Activated CD4-positive, CD25-positive, alpha-beta regulatory T cell treated with anti-CD3 and anti-CD28 coated beads, Interleukin-2, amount 50 U/mL, for 16 hours (primary cell): ENCODE measurements around the gene ADAM12.
"Not testable (repeated sequence)": the region's sequence is repeated elsewhere in the genome, so short reads cannot be mapped to it uniquely, and the experiment has no call there.

Experiments
- DNase-seq: peaks from one replicate; pipeline ENCODE4 v3.0.0-alpha.2; 2020; ENCODE audit warnings: low read depth, low spot score

Gene ADAM12

GRCh38 chr10:126263006-126263676, 125.1 kb downstream of the ADAM12 start:
- no peak for DNase-seq

GRCh38 chr10:126262233-126262838, 125.9 kb downstream of the ADAM12 start:
- no peak for DNase-seq

DNA sequence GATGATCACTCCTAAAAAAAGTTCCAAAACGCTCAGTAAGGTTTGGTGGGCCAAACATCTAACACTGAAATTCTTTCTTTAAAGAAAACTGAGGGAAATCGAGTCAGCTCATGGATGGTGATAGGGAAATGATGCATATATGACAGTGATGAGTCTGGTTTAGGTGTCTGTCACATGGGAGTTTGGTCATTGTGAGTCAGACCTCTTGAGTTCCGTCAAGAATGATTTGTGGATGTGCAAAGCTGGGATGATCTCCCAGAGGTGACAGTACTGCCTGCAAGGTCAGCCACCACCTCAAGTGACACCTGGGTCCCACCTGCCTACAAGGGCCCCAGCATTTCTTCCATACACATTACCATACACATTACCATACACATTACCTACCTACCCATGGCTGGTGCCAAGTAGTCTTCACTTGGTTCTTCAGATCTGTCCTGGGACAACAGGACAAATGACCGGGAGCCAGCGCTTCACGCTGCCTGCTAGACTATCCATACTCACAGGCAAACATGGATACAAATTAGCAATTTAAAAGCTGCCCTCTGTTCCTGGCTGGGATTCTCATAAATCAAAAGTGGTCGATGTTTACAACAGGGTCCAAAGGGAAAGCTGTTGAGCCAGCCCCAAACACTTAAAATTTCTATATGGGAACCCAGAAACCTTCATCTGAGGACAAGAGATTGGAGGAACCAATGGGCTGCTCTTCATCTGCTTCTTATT, 128.4 kb downstream of the ADAM12 start:
- no peak for DNase-seq

DNA sequence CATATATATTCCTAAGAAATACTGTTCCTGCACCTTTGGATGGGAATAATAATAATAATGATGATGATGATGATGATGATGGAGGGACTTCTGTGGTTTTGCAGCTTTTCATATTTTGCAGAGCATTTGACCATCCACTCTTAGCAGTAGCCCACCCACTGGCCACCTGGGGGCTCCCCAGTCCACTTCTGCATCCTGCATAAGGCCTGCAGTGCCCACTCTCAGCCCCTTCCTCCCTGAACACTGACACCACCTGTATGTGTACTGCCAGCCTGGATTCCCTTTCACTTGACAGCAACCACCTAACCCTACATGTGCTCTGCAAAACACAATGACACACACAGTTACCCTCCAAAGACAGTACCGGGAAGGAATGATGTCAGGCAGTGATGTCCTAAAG, 131.4 kb downstream of the ADAM12 start:
- DNase-seq, result no peak

- no peak for DNase-seq
Measured at GRCh38 chr10:126255313-126255712, 133.0 kb downstream of the ADAM12 start.

- DNase-seq, result no peak
Measured at GRCh38 chr10:126253611-126253998, 134.7 kb downstream of the ADAM12 start.

DNA sequence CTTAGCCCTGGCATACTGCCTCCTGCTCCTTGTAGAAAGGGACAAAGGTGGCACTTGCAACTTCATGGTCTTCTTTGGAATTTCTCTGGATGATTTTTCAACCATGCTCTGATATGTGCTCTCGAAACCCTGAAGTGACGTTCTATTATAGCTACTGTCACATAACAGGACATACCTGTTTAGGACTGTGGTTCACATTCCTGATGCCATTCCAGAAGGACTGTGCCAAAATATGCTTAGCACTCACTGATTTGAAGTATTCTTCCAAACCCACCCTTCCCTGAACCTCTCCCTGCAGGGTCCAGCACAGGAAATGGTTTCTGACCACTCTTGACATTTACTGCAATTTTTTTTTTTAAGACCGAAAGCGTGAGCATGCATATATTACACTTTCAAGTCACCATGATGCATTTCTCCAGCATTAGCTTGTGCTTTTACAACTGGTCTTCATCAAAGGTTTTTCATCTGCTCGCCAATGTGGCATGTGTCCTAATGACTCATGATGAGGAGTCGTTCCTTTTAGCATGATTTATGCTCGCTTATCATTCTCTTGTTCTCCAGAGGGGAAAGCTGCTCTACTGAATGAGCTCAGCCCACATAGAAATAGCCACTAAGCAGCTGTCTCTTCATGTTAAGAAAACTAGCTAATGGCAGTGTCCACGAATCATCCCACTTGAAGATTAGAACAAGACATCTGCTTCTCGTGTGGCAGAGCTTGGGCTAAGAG, 135.2 kb downstream of the ADAM12 start:
- no peak for DNase-seq

- no peak for DNase-seq
Measured at GRCh38 chr10:126251778-126252407, 136.4 kb downstream of the ADAM12 start.

DNA sequence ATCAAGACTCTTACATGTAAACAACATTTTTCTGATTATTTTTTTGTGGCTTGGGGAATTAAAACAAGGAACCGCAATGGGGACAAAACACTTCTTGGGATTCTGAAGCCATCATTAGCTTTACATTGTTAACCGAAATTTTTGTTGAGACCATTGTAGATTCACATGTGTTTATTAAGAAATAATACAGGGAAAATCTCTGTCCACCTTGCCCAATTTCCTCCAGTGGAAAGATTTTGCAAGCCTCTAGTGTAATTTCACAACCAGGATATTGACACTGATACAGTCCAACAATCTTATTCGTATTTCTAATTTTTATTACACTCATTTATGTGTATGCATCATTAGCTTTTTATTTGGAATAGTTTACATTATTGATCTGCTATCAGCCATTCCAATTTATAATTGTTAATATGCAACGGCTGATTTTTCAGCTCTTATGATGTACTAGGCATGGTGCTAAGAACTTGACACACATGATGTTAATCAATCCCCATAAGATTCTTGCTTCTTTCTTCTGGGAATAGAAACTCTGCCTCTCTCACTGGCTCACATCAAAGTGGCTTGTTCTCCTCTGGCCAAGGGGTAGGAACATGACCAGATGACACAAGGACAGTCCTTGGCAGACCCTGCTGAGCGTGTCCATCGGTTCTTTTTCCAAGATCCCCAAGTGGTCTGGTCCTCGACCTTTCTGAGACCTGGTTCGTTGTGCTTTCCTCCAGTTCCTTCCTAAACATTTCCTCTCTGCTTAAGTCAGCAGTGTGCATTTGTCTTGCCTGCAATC, 137.6 kb downstream of the ADAM12 start:
- DNase-seq, result no peak

DNA sequence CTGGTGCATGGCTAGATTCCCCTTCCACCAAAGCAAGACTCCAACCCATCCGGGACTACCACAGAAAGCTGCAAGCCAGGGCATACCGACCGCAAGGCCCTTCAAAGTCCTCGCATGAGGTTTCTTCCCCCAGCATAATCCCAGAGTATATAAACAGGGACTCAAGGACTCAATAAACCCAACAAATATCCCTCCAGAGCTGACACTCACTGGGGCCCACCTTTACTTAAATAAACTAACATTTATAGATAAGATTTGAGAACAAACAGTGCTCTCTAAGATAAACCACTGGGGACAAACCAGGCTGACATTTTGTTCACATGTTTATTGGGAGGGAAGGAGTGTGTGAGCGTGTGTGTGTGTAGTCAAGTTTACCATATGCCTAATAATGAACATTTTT, 138.2 kb downstream of the ADAM12 start:
- DNase-seq, result no peak

DNA sequence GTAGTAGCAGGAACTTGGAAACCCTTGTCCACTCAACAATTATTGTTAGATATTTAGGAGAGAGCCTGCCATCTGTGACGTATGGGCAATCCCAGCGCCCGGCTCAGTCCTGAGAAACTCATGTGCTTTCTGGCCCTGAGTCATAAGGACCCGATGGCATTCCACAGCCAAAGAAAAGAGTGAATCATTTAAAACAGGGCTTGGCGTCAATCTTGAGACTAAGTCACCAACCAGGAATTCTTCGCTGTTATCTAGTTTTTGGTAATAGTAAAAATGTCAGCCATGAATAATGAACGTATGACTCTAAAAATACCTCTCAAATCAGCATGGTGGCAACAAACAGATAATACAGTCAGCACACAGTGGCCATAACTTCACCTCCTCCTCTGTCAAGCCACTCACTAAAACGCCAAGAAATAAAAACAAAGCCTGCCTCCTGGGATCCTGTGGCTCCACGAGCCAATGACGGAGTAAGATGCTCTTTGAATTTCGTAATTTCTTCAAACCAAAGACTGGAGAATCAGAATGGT, 140.8 kb downstream of the ADAM12 start:
- no peak for DNase-seq

DNA sequence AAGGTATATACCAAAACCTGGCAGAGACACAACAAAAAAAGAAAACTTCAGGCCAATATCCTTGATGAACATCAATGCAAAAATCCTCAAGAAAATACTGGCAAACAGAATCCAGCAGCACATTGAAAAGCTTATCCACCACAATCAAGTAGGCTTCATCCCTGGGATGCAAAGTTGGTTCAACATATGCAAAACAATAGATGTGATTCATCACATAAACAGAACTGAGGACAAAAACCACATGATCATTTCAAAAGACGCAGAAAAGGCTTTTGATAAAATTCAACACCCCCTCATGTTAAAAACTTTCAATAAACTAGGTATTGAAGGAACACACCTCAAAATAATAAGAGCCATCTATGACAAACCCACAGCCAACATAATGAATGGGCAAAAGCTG, 141.9 kb downstream of the ADAM12 start:
- not testable (repeated sequence) for DNase-seq

DNA sequence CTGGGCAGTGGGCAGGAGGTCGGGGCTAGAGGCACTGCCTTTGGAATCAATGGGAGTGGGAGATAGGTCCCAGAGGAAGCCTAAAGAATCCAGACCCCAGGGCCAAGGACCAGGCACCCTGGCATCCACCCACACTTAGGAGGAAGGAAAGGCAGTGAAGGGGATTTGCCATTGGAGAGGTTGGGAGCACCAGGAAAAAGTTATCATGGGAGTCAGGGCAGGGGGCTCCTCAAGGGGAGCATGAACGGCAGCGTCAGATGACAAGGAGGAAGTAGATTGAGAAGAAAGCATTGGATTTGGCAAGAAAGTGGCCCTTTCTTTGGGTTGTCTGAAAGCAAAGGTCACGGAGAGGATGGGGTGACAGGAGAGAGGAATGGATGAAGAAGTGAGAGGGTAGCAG, 142.8 kb downstream of the ADAM12 start:
- no peak for DNase-seq

DNA sequence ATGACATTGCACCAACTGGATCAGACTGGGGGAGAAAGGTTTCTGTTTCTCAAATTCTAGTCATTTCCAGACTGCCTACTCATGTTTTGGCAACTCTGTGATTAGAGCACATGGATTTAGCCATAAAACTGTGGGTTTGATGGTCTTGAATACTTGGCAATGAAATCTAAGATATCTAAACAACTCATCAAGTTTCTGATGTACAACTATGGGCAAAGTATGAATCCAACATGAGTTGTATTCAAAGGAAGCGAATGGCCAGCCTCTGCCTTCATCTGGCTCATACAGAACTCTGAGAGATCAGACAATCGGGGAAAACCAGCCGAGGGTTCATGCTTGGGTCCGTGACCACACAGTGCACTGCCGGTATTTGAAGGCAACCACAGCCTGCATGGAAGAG, 144.3 kb downstream of the ADAM12 start:
- no peak for DNase-seq

DNA sequence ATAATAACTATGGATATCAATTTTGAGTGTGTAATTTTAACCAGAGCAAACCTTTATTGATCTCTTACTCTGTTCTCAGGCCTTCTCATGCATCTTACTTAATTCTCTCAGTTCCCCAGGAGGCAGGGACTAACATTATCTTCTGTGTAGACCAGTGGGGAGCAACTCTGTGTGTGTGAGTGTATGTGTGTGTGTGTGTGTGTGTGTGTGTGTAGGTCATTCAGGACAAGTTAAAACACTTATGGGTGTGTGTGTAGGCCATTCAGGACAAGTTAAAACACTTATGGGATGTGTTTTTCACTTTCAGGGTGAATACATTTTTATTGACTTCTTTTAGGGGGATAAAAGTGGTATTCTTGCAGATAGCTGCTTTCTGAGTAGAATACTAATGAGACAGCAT, 145.0 kb downstream of the ADAM12 start:
- no peak for DNase-seq

- DNase-seq, result no peak
Measured at GRCh38 chr10:126242397-126243260, 145.6 kb downstream of the ADAM12 start.

GRCh38 chr10:126240483-126240882, 147.8 kb downstream of the ADAM12 start:
- no peak for DNase-seq

- no peak for DNase-seq
Measured at GRCh38 chr10:126239844-126240243, 148.4 kb downstream of the ADAM12 start.

DNA sequence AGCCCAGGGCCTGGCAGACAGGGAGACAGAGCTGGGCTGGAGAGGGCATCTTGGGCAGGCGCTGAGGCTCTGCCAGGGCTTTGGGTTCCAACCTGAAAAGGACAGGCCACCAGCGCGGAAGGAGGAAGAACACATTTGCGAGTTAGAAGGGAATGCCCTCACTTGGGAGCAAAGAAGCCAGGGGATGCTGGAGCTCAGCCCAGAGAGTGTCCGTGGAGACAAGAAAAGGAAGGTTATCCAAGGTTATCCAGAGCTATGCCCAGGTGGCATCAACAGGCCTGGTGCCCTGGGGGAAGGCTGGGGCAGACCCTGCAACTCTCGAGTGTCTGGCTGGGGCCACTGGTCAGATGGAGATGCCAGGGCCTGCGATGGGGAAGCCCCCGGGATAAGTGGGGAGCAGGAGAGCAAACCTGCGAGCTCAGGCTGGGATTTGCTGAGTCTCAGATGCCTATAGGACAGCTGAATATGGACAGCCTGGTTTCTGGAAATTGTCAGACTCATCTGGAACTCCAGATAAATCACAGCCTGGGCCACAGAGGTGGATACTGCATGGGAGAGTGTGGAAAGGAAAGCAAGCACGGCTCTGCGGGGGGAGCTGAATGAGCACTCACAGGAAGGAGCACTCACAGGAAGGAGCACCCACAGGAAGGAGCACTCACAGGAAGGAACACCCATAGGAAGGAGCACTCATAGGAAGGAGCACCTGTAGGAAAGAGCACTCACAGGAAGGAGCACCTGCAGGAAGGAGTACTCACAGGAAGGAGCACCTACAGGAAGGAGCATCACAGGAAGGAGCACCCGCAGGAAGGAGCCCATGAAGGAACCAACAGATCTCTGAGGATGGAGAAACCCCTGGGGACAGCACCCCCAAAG, 152.1 kb downstream of the ADAM12 start:
- no peak for DNase-seq
